ENCODE data around the gene SPP1.
"Not testable (repeated sequence)": the region's sequence is repeated elsewhere in the genome, so short reads cannot be mapped to it uniquely, and the experiment has no call there.

GRCh38 chr4:87935954-87936353 lies 39.6 kb upstream of the SPP1 start:
- TF ChIP-seq CTCF (optimal IDR thresholded peaks at IDR 0.05 in 1 of 3, IDR thresholded peaks at IDR 0.05 in 1 of 3, conservative IDR thresholded peaks at IDR 0.05 in 1 of 3; ENCODE audit: extremely low read depth in 1 of 3, insufficient read depth in 2 of 3, low read length in 3 of 3); EZH2 (IDR thresholded peaks at IDR 0.05; ENCODE audit: low read length): not testable (repeated sequence)
